CD4-positive, alpha-beta T cell treated with Interleukin-6 for 4 hours (primary cell): ENCODE data around the gene NSUN6.
"Not testable (repeated sequence)": the region's sequence is repeated elsewhere in the genome, so short reads cannot be mapped to it uniquely, and the experiment has no call there.

ENCODE experiments used
- DNase-seq: peaks from one replicate; pipeline ENCODE4 v3.0.0-alpha.2; 2020; ENCODE audit warnings: mixed read lengths

Gene NSUN6

GRCh38 chr10:18659125-18659818 is 7.9 kb upstream of the NSUN6 start, which contains the start of gene ARL5B:
ARL5B (plus strand) TSS chr10:18659431; CDS start chr10:18659638, 207 bp downstream.
- peak; percentile 96 for DNase-seq

- DNase-seq: no peak
Observed at GRCh38 chr10:18658271-18659124, 7.1 kb upstream of the NSUN6 start.

GRCh38 chr10:18656724-18657123 is 5.3 kb upstream of the NSUN6 start:
- DNase-seq: no peak

- no peak for DNase-seq
Observed at GRCh38 chr10:18653112-18653511, 1.7 kb upstream of the NSUN6 start.

GRCh38 chr10:18650404-18650997 is 886 bp downstream of the NSUN6 start:
- no peak for DNase-seq

- DNase-seq: no peak
Observed at GRCh38 chr10:18649364-18649959, 1.9 kb downstream of the NSUN6 start.

GRCh38 chr10:18647945-18648344 is 3.4 kb downstream of the NSUN6 start:
- DNase-seq: no peak

GRCh38 chr10:18647151-18647550 is 4.2 kb downstream of the NSUN6 start:
- no peak for DNase-seq

- not testable (repeated sequence) for DNase-seq
Observed at GRCh38 chr10:18639719-18640118, 11.7 kb downstream of the NSUN6 start.

GRCh38 chr10:18637400-18637799 is 14.0 kb downstream of the NSUN6 start:
- not testable (repeated sequence) for DNase-seq

GRCh38 chr10:18635995-18636394 is 15.4 kb downstream of the NSUN6 start:
- DNase-seq: no peak

GRCh38 chr10:18632500-18632899 is 18.9 kb downstream of the NSUN6 start:
- DNase-seq: not testable (repeated sequence)

GRCh38 chr10:18627452-18628018 is 23.9 kb downstream of the NSUN6 start:
- DNase-seq: peak; percentile 76

- DNase-seq: no peak
Observed at GRCh38 chr10:18625886-18626285, 25.5 kb downstream of the NSUN6 start.

GRCh38 chr10:18623671-18624070 is 27.7 kb downstream of the NSUN6 start:
- DNase-seq: not testable (repeated sequence)

- no peak for DNase-seq
Observed at GRCh38 chr10:18620856-18621255, 30.5 kb downstream of the NSUN6 start.

GRCh38 chr10:18619016-18619415 is 32.4 kb downstream of the NSUN6 start:
- DNase-seq: no peak

- DNase-seq: no peak
Observed at GRCh38 chr10:18616337-18616736, 35.0 kb downstream of the NSUN6 start.

GRCh38 chr10:18615618-18616017 is 35.8 kb downstream of the NSUN6 start:
- no peak for DNase-seq

GRCh38 chr10:18611168-18611567 is 40.2 kb downstream of the NSUN6 start:
- no peak for DNase-seq

- no peak for DNase-seq
Observed at GRCh38 chr10:18610517-18610916, 40.9 kb downstream of the NSUN6 start.

- no peak for DNase-seq
Observed at GRCh38 chr10:18608596-18608995, 42.8 kb downstream of the NSUN6 start.
